Stimulated activated CD4-positive, alpha-beta T cell treated with anti-CD3 and anti-CD28 coated beads, Interleukin-4, amount 100 ng/mL, for 48 hours (primary cell): Measurements from ENCODE around the gene NUF2.
"Not testable (repeated sequence)": the region's sequence is repeated elsewhere in the genome, so short reads cannot be mapped to it uniquely, and the experiment has no call there.

Source experiments
- DNase-seq, 2 donors: peaks; one replicate each; pipeline ENCODE4 v3.0.0-alpha.2; 2020; ENCODE audit warnings: low read depth in 2 of 2

Gene NUF2

GRCh38 chr1:163335216-163335615 lies 13.5 kb downstream of the NUF2 start:
- no peak for DNase-seq

DNA sequence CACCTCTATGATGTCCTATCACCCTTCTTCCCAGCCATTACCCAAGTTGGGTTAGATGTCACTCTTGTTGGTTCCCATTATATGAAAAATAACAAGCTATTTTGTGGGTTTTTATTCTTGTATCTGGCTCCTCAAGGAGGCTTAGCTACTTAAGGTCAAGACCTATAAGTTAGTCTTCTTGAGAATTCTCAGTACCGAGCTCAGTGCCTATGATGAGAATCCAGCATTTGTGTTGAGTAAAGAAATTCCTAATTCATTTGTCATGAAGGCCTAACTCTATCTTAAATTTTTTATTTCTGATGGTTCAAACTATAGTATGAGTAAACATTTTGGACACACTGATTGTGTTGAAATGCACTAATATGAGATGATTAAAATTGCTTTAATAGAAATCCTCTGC lies 15.9 kb downstream of the NUF2 start:
- no peak for DNase-seq

GRCh38 chr1:163346326-163346870 lies 24.6 kb downstream of the NUF2 start:
- DNase-seq = no peak

GRCh38 chr1:163347106-163347505 lies 25.4 kb downstream of the NUF2 start:
- no peak for DNase-seq

DNA sequence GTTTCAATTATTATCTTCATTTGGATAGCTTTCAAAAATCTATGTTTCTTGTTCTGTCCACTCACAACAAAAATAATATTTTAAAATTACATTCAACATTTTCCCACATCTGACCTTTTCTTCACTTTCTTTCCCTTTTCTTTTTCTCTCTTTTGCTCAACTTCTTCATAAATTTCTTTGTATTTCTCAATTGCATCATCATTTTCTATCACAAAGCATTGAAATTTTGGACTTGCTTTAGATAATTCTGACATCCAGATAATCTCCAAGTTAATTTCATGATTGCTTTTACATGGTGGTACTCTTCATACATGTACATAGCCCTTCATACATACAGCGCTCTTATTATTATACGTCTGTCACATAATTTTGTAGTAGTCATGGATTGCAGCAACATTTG lies 30.2 kb downstream of the NUF2 start:
- DNase-seq = no peak

- DNase-seq = no peak
Observed at GRCh38 chr1:163357378-163357777, 35.6 kb downstream of the NUF2 start.

GRCh38 chr1:163358172-163358571 lies 36.4 kb downstream of the NUF2 start:
- DNase-seq = not testable (repeated sequence)

- no peak for DNase-seq
Observed at GRCh38 chr1:163361123-163361934, 39.6 kb downstream of the NUF2 start.

DNA sequence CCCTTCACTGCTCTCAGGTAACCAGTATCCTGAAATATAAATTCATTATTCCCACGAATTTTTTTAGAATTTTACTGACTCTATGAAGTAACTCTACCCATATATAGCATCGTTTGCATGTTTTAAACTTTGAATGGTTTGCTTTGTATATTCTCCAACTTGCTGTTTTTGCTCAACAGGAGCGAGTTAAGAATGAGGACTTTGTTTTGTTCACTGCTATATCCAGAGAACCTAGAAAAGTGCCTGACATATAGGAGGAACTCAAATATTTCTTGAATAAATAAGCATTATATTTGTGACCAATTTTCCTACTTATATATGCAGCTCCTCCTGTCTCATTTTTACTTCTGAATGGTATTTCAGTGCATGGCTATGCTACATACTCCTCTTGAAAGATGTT lies 43.4 kb downstream of the NUF2 start:
- DNase-seq = no peak

GRCh38 chr1:163366555-163366954 lies 44.8 kb downstream of the NUF2 start:
- DNase-seq = no peak

- no peak for DNase-seq
Observed at GRCh38 chr1:163367721-163368120, 46.0 kb downstream of the NUF2 start.

GRCh38 chr1:163372576-163372975 lies 50.8 kb downstream of the NUF2 start:
- DNase-seq = no peak

DNA sequence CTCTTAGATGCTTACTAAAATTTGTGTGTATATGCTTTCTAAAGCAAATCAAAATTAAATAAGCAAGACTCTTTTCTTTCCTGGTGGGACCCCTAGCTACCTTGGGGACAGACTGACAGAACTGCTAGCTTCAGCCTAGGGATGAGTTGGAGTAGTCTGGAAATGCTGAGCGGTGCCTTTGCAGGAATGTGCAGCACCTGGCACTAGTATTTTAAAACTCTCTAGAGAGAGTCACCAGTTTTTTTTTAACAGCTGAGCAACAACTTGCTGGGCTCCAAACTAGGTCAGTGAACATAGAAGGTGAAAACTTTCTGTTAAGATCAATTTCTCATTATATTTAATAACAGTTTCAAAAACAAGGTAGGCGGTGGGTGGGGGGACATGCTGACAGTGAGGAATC lies 56.8 kb downstream of the NUF2 start:
- no peak for DNase-seq

GRCh38 chr1:163379801-163380200 lies 58.0 kb downstream of the NUF2 start:
- DNase-seq = no peak

DNA sequence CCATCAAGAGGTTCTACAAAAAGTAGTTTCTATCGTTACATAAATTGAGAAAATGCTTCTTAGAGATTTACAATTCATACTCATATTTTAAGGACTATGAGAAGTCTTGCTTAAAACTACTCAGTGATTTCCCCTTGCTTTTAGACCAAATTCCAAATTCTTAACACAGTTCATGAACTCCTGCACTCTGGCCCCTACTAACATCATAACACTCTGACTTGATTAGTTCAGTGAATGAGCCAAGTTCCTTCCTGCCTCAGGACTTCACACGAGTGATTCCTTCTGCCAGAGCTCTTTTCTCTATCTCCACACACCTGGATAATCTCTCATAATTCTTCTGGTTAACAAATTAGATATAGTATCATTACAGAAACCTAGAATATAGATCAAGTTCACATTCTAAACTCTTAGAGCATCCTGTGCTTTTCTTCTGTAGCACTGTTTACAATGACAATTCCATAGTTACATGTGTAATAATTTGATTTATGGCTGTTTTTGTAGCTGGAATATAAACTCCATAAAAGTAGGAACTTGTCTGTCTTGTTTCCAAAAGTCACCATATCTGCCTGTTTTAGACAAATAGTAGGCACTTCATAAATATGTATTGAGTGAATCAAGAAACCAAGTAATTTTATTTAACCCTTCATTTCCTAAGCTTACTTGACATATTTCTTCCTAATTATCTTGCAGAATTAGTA lies 59.9 kb downstream of the NUF2 start:
- no peak for DNase-seq

GRCh38 chr1:163382395-163382794 lies 60.6 kb downstream of the NUF2 start:
- no peak for DNase-seq

DNA sequence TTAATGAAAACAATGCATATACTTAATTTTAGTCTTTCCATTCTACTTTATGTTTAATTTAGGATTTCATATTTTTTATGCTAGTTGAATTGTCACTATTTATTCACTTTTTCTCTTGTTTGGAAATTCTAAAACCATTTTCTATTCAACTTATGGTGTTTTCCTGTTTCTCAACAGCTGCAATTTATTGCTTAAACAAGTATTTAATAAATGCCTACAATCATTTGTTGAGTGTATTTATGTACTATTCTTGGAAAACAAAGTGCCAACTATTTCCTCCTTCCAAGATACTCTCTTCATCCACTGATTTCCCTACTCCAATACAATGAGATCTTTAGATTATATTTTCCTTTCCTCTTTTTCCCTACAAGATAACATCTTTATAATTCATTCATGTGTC lies 65.4 kb downstream of the NUF2 start:
- DNase-seq = no peak

DNA sequence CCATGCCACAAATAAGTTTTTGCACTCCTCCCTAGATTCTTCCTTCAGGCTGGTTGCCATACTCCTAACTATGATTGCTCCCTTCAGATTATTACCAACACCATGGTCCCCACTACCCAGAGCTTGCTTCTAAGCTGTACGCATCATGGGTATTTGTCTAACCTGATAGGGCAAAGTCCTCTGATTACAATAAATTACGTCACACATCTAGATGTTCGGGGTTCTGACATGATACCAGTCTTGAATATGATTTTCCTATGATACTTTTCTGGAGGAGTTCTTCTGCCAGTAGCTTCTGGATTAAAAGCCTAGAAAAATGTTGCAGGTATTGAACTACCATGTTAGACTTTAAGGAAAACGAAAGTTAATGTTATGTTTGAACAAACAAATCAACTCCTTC lies 67.2 kb downstream of the NUF2 start:
- DNase-seq = no peak

DNA sequence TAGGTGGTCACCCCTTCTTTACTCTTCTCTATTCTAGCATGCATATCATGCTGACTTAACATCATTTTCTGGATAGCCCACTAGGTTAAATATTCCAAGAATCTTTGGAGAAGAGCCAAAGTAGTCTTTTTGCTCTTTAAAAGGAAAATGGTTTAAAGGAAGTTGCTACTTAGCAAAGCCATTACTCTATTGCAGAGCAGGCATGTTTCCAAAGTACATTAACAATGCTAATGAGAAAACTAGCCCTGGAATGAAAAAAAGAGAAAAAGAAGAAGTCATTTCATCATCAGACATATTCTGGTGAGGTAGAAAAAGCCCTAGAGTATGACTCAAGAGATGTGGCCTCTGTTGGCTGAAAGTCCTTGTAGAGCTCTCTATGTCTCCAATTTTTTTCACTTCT lies 74.0 kb downstream of the NUF2 start:
- DNase-seq = no peak

- DNase-seq = no peak
Observed at GRCh38 chr1:163397451-163398200, 75.9 kb downstream of the NUF2 start.

- no peak for DNase-seq
Observed at GRCh38 chr1:163399001-163399400, 77.2 kb downstream of the NUF2 start.

GRCh38 chr1:163399976-163400601 lies 78.3 kb downstream of the NUF2 start:
- no peak for DNase-seq
